Measurements from ENCODE around the gene EDDM13.
"Not testable (repeated sequence)": the region's sequence is repeated elsewhere in the genome, so short reads cannot be mapped to it uniquely, and the experiment has no call there.

The EDDM13 gene

GRCh38 chr19:56272161-56272798, at the start of gene EDDM13:
EDDM13 (plus strand) TSS chr19:56272748; CDS start chr19:56272835, 87 bp downstream.
- DNase-seq (ENCODE audit: low read depth, low spot score), result no peak
- ChIA-PET POLR2A (no interaction called here), CTCF (interaction anchor here (1.0 to 11.9 kb wide), 3 partner anchors 11 to 191 kb away, joined by 3 to 80 read pairs (median 5); no protein-coding TSS in a partner anchor)
- TF ChIP-seq CTCF (IDR thresholded peaks at IDR 0.05; ENCODE audit: insufficient read depth, low read length, missing control alignments), result no peak
- no peak within 1 kb of the TSS for H3K4me3 ChIP-seq (ENCODE audit: low read depth, low read length)

GRCh38 chr19:56222901-56223300, 49.6 kb upstream of the EDDM13 start:
- TF ChIP-seq CTCF (IDR thresholded peaks at IDR 0.05; ENCODE audit: insufficient read depth, low read length, missing control alignments), result no peak
- DNase-seq (ENCODE audit: low read depth, low spot score), result no peak
- H3K4me3 ChIP-seq (ENCODE audit: low read depth, low read length), result no peak overlapping the region
- POLR2A ChIA-PET, result no interaction called here
- CTCF ChIA-PET, result no interaction called here

GRCh38 chr19:56223481-56223880, 49.1 kb upstream of the EDDM13 start:
- ChIA-PET POLR2A (no interaction called here), CTCF (no interaction called here)

GRCh38 chr19:56245121-56245740, 27.3 kb upstream of the EDDM13 start:
- DNase-seq (ENCODE audit: low read depth, low spot score), result no peak
- no peak for TF ChIP-seq CTCF (IDR thresholded peaks at IDR 0.05; ENCODE audit: insufficient read depth, low read length, missing control alignments)
- H3K4me3 ChIP-seq (ENCODE audit: low read depth, low read length), result no peak overlapping the region
- POLR2A ChIA-PET, result no interaction called here
- CTCF ChIA-PET, result interaction anchor here (0.8 to 1.6 kb wide), 2 partner anchors 8 to 88 kb away, joined by 3 read pairs; no protein-coding TSS in a partner anchor

More at GRCh38 chr19:56223481-56223880, 49.1 kb upstream of the EDDM13 start:
- no peak overlapping the region for H3K4me3 ChIP-seq (ENCODE audit: low read depth, low read length)
- DNase-seq (ENCODE audit: low read depth, low spot score), result no peak
- no peak for TF ChIP-seq CTCF (IDR thresholded peaks at IDR 0.05; ENCODE audit: insufficient read depth, low read length, missing control alignments)

- ChIA-PET POLR2A (interaction anchor here (0.6 kb wide), 1 partner anchor 8 kb away, joined by 3 read pairs; no protein-coding TSS in a partner anchor), CTCF (interaction anchor here (0.7 to 1.6 kb wide), 2 partner anchors 9 to 88 kb away, joined by 3 read pairs; no protein-coding TSS in a partner anchor)
- DNase-seq (ENCODE audit: low read depth, low spot score); H3K4me3 ChIP-seq (ENCODE audit: low read depth, low read length): not testable (repeated sequence)
Observed at GRCh38 chr19:56245764-56246163, 26.8 kb upstream of the EDDM13 start.

GRCh38 chr19:56248736-56249338, 23.7 kb upstream of the EDDM13 start:
- H3K4me3 ChIP-seq (ENCODE audit: low read depth, low read length); DNase-seq (ENCODE audit: low read depth, low spot score); POLR2A ChIA-PET: not testable (repeated sequence)
- CTCF ChIA-PET, result interaction anchor here (1.4 to 8.3 kb wide), 3 partner anchors 27 to 183 kb away, joined by 3 to 207 read pairs (median 80); partner anchors contain the start of gene EDDM13

All from AG04449 (cell line).